Measurements from ENCODE around the gene SSR1. TPM values are rescaled to one million over a fixed set of nuclear protein-coding genes. Genes with fewer than 3 reads are reported as not detected.

SSR1 gene
- polyA plus RNA-seq, 1 donor, result 125 TPM

- peaks cover 10% of the 10 kb centered on the region for H3K4me1 ChIP-seq (ENCODE audit: control insufficient read depth, insufficient read depth, low read length)
- no peak overlapping the region for H3K4me3 ChIP-seq (ENCODE audit: low read length)
- H3K9me3 ChIP-seq (ENCODE audit: control insufficient read depth, low read depth, low read length), result peaks cover 7% of the 10 kb centered on the region
- no CpG with 5 or more reads among the region's 13 CpGs for WGBS (ENCODE audit: insufficient coverage, low lambda C conversion rate)
- H3K36me3 ChIP-seq (ENCODE audit: control insufficient read depth, insufficient read depth, low read length), result peaks cover 73% of the 10 kb centered on the region
- DNase-seq, result no peak
- no peaks in the 10 kb centered on the region for H3K27me3 ChIP-seq (ENCODE audit: control insufficient read depth, insufficient read depth, low read length)
- H3K27ac ChIP-seq (ENCODE audit: low read length), result no peak overlapping the region
Observed at GRCh38 chr6:7247828-7248227, 65.2 kb downstream of the SSR1 start.

- H3K4me1 ChIP-seq (ENCODE audit: control insufficient read depth, insufficient read depth, low read length), result peaks cover 17% of the 10 kb centered on the region
- H3K4me3 ChIP-seq (ENCODE audit: low read length), result no peak overlapping the region
- no peaks in the 10 kb centered on the region for H3K27me3 ChIP-seq (ENCODE audit: control insufficient read depth, insufficient read depth, low read length)
- no peak overlapping the region for H3K27ac ChIP-seq (ENCODE audit: low read length)
- no peak for DNase-seq
- H3K36me3 ChIP-seq (ENCODE audit: control insufficient read depth, insufficient read depth, low read length), result peaks cover 71% of the 10 kb centered on the region
- no CpG with 5 or more reads among the region's 15 CpGs for WGBS (ENCODE audit: insufficient coverage, low lambda C conversion rate)
- H3K9me3 ChIP-seq (ENCODE audit: control insufficient read depth, low read depth, low read length), result peaks cover 7% of the 10 kb centered on the region
Observed at GRCh38 chr6:7247179-7247456, 65.9 kb downstream of the SSR1 start.

- H3K4me1 ChIP-seq (ENCODE audit: control insufficient read depth, insufficient read depth, low read length), result peaks cover 22% of the 10 kb centered on the region
- no peaks in the 10 kb centered on the region for H3K27me3 ChIP-seq (ENCODE audit: control insufficient read depth, insufficient read depth, low read length)
- no peak overlapping the region for H3K27ac ChIP-seq (ENCODE audit: low read length)
- no peak overlapping the region for H3K4me3 ChIP-seq (ENCODE audit: low read length)
- no CpG with 5 or more reads among the region's 71 CpGs for WGBS (ENCODE audit: insufficient coverage, low lambda C conversion rate)
- peaks cover 7% of the 10 kb centered on the region for H3K9me3 ChIP-seq (ENCODE audit: control insufficient read depth, low read depth, low read length)
- H3K36me3 ChIP-seq (ENCODE audit: control insufficient read depth, insufficient read depth, low read length), result peaks cover 68% of the 10 kb centered on the region
- DNase-seq, result no peak
Observed at GRCh38 chr6:7246401-7247178, 66.4 kb downstream of the SSR1 start.

GRCh38 chr6:7245668-7246393 lies 67.2 kb downstream of the SSR1 start:
- DNase-seq, result no peak
- H3K9me3 ChIP-seq (ENCODE audit: control insufficient read depth, low read depth, low read length), result peaks cover 7% of the 10 kb centered on the region
- H3K27me3 ChIP-seq (ENCODE audit: control insufficient read depth, insufficient read depth, low read length), result no peaks in the 10 kb centered on the region
- no peak overlapping the region for H3K4me3 ChIP-seq (ENCODE audit: low read length)
- peaks cover 67% of the 10 kb centered on the region for H3K36me3 ChIP-seq (ENCODE audit: control insufficient read depth, insufficient read depth, low read length)
- H3K27ac ChIP-seq (ENCODE audit: low read length), result no peak overlapping the region
- no CpG with 5 or more reads among the region's 15 CpGs for WGBS (ENCODE audit: insufficient coverage, low lambda C conversion rate)
- H3K4me1 ChIP-seq (ENCODE audit: control insufficient read depth, insufficient read depth, low read length), result peaks cover 30% of the 10 kb centered on the region

GRCh38 chr6:7243179-7243981 lies 69.6 kb downstream of the SSR1 start:
- Histone ChIP-seq H3K9me3 (ENCODE audit: control insufficient read depth, low read depth, low read length) (peaks cover 7% of the 10 kb centered on the region), H3K27ac (ENCODE audit: low read length) (peak overlapping the region; percentile 89), H3K27me3 (ENCODE audit: control insufficient read depth, insufficient read depth, low read length) (no peaks in the 10 kb centered on the region), H3K4me3 (ENCODE audit: low read length) (no peak overlapping the region), H3K36me3 (ENCODE audit: control insufficient read depth, insufficient read depth, low read length) (peaks cover 54% of the 10 kb centered on the region), H3K4me1 (ENCODE audit: control insufficient read depth, insufficient read depth, low read length) (peaks cover 52% of the 10 kb centered on the region)
- WGBS (ENCODE audit: insufficient coverage, low lambda C conversion rate), result 19% methylated on average over 3 of the region's 7 CpGs
- peak; percentile 48 to 60 for DNase-seq

GRCh38 chr6:7242835-7243178 lies 70.2 kb downstream of the SSR1 start:
- H3K27ac ChIP-seq (ENCODE audit: low read length), result peak overlapping the region; percentile 89
- H3K27me3 ChIP-seq (ENCODE audit: control insufficient read depth, insufficient read depth, low read length), result no peaks in the 10 kb centered on the region
- DNase-seq, result no peak
- H3K36me3 ChIP-seq (ENCODE audit: control insufficient read depth, insufficient read depth, low read length), result peaks cover 49% of the 10 kb centered on the region
- WGBS (ENCODE audit: insufficient coverage, low lambda C conversion rate), result no CpG with 5 or more reads among the region's 4 CpGs
- H3K4me3 ChIP-seq (ENCODE audit: low read length), result no peak overlapping the region
- peaks cover 58% of the 10 kb centered on the region for H3K4me1 ChIP-seq (ENCODE audit: control insufficient read depth, insufficient read depth, low read length)
- H3K9me3 ChIP-seq (ENCODE audit: control insufficient read depth, low read depth, low read length), result peaks cover 7% of the 10 kb centered on the region

- Histone ChIP-seq H3K4me3 (ENCODE audit: low read length) (no peak overlapping the region), H3K27me3 (ENCODE audit: control insufficient read depth, insufficient read depth, low read length) (no peaks in the 10 kb centered on the region), H3K9me3 (ENCODE audit: control insufficient read depth, low read depth, low read length) (peaks cover 7% of the 10 kb centered on the region), H3K27ac (ENCODE audit: low read length) (peak overlapping the region; percentile 89), H3K36me3 (ENCODE audit: control insufficient read depth, insufficient read depth, low read length) (peaks cover 47% of the 10 kb centered on the region), H3K4me1 (ENCODE audit: control insufficient read depth, insufficient read depth, low read length) (peaks cover 64% of the 10 kb centered on the region)
- no CpG with 5 or more reads among the region's 13 CpGs for WGBS (ENCODE audit: insufficient coverage, low lambda C conversion rate)
- DNase-seq, result peak; percentile 83 to 91
Observed at GRCh38 chr6:7241709-7242645, 71.0 kb downstream of the SSR1 start.

GRCh38 chr6:7241160-7241559 lies 71.8 kb downstream of the SSR1 start:
- WGBS (ENCODE audit: insufficient coverage, low lambda C conversion rate), result 100% methylated on average over 1 of the region's 10 CpGs
- Histone ChIP-seq H3K4me1 (ENCODE audit: control insufficient read depth, insufficient read depth, low read length) (peaks cover 67% of the 10 kb centered on the region), H3K27ac (ENCODE audit: low read length) (peak overlapping the region; percentile 89), H3K36me3 (ENCODE audit: control insufficient read depth, insufficient read depth, low read length) (peaks cover 41% of the 10 kb centered on the region), H3K4me3 (ENCODE audit: low read length) (no peak overlapping the region), H3K27me3 (ENCODE audit: control insufficient read depth, insufficient read depth, low read length) (no peaks in the 10 kb centered on the region), H3K9me3 (ENCODE audit: control insufficient read depth, low read depth, low read length) (no peaks in the 10 kb centered on the region)
- peak in 1 of 2 donors; percentile 23 for DNase-seq

GRCh38 chr6:7240351-7240750 lies 72.6 kb downstream of the SSR1 start:
- Histone ChIP-seq H3K27me3 (ENCODE audit: control insufficient read depth, insufficient read depth, low read length) (no peaks in the 10 kb centered on the region), H3K36me3 (ENCODE audit: control insufficient read depth, insufficient read depth, low read length) (peaks cover 42% of the 10 kb centered on the region)
- 100% methylated on average over 1 of the region's 9 CpGs for WGBS (ENCODE audit: insufficient coverage, low lambda C conversion rate)

More at GRCh38 chr6:7240351-7240750, 72.6 kb downstream of the SSR1 start:
- Histone ChIP-seq H3K4me3 (ENCODE audit: low read length) (no peak overlapping the region), H3K4me1 (ENCODE audit: control insufficient read depth, insufficient read depth, low read length) (peaks cover 75% of the 10 kb centered on the region), H3K9me3 (ENCODE audit: control insufficient read depth, low read depth, low read length) (no peaks in the 10 kb centered on the region), H3K27ac (ENCODE audit: low read length) (peak overlapping the region; percentile 21)
- DNase-seq, result no peak

Measured in large intestine (tissue), 3 donors.